Vagina (tissue), 2 donors: ENCODE data around the gene EPHB1. TPM values are rescaled to one million over a fixed set of nuclear protein-coding genes. Genes with fewer than 3 reads are reported as not detected.
A peak's percentile ranks its signal among the peaks of the same experiment; 100 is the strongest.

Experiments used
- DNase-seq, 2 donors: peaks; one replicate each; pipeline ENCODE4 v3.0.0-alpha.2; 2017; ENCODE audit errors: extremely low spot score in 2 of 2
- H3K27ac ChIP-seq: fragments of 200-600 bp; sonication (generic); one replicate; pipeline ENCODE4 v1.5.1; 2019
- H3K27me3 ChIP-seq: fragments of 200-600 bp; sonication (generic); one replicate; pipeline ENCODE4 v1.5.1; 2019
- H3K36me3 ChIP-seq, 2 donors: fragments of 200-600 bp; sonication (generic); one replicate each; pipeline ENCODE4 v1.5.1; 2017 to 2019
- H3K4me1 ChIP-seq: fragments of 200-600 bp; sonication (generic); one replicate; pipeline ENCODE4 v1.5.1; 2019
- H3K4me3 ChIP-seq, 2 donors: fragments of 200-600 bp; sonication (generic); 1 replicate in 1 of 2; 2 replicates in 1 of 2; pipeline ENCODE4 v1.5.1; 2016 to 2019
- H3K9me3 ChIP-seq: fragments of 200-600 bp; sonication (generic); one replicate; pipeline ENCODE4 v1.5.1; 2019
- POLR2A ChIP-seq, 2 donors: fragments of 450-650 bp; IDR thresholded peaks; one replicate each; pipeline ENCODE4 v1.6.1; 2017; ENCODE audit warnings: antibody characterized with exemption in 2 of 2, mild to moderate bottlenecking in 2 of 2, moderate library complexity in 2 of 2
- POLR2AphosphoS5 ChIP-seq, 2 donors: sonication (generic); formaldehyde crosslinking; IDR thresholded peaks; one replicate each; pipeline ENCODE4 v1.9.0; 2017; ENCODE audit warnings: antibody characterized with exemption in 2 of 2, mild to moderate bottlenecking in 2 of 2, low read depth in 1 of 2; ENCODE audit not compliant: insufficient read depth in 1 of 2
- intact Hi-C: fragments of 100-400 bp; cut with DNase I; formaldehyde crosslinking; loops from one replicate; pipeline ENCODE4 v1.15.1; 2023
- total RNA-seq: library from RNA; depleted of rRNA; stranded (reverse); fragments of >200 nt; gene quantifications from one replicate; pipeline ENCODE4 v1.2.3, GENCODE V29; 2016
- TF ChIP-seq, protein P1 (sequence below), 3 experiments: fragments of 450-650 bp in 2 of 3; fragments of 200-600 bp in 1 of 3; sonication (generic) in 1 of 3; IDR thresholded peaks; one replicate each; pipeline ENCODE4 v1.5.1; 2017 to 2019; ENCODE audit warnings: antibody characterized with exemption in 3 of 3, mild to moderate bottlenecking in 2 of 3, moderate library complexity in 2 of 3

EPHB1 gene
- total RNA-seq, 1 donor from 2014 or later, result 2.2 TPM

DNA sequence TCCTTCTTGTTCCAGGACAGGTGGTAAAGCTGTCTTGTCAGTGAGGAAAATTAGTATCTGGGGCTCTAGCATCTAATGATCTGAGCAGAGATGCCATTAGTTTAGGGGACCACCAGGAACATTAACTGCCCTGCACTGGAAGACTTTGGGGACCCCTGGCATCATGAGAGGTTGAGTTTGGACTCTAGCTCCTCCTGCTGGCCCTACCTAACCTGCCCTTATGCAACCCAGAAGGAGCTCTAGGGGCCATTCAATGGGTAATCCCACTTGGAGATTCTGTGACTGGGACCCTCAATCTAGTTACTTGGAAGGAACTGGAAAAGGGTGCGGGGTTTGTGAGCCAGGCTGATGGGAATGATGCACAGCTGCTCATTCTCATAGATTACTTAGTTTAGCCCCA, 451.0 kb downstream of the EPHB1 start:
- Histone ChIP-seq H3K4me1 (no peaks in the 10 kb centered on the region), H3K4me3 (no peak overlapping the region), H3K36me3 (no peaks in the 10 kb centered on the region), H3K9me3 (no peaks in the 10 kb centered on the region), H3K27me3 (no peaks in the 10 kb centered on the region), H3K27ac (no peak overlapping the region)
- DNase-seq, result no peak
- intact Hi-C loops, result no loop called here
- TF ChIP-seq POLR2A (IDR thresholded peaks at IDR 0.05) (no peak), POLR2AphosphoS5 (IDR thresholded peaks at IDR 0.05; ENCODE audit: insufficient read depth in 1 of 2, low read depth in 1 of 2) (no peak)
- TF ChIP-seq, protein P1, sequence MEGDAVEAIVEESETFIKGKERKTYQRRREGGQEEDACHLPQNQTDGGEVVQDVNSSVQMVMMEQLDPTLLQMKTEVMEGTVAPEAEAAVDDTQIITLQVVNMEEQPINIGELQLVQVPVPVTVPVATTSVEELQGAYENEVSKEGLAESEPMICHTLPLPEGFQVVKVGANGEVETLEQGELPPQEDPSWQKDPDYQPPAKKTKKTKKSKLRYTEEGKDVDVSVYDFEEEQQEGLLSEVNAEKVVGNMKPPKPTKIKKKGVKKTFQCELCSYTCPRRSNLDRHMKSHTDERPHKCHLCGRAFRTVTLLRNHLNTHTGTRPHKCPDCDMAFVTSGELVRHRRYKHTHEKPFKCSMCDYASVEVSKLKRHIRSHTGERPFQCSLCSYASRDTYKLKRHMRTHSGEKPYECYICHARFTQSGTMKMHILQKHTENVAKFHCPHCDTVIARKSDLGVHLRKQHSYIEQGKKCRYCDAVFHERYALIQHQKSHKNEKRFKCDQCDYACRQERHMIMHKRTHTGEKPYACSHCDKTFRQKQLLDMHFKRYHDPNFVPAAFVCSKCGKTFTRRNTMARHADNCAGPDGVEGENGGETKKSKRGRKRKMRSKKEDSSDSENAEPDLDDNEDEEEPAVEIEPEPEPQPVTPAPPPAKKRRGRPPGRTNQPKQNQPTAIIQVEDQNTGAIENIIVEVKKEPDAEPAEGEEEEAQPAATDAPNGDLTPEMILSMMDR (IDR thresholded peaks at IDR 0.05), result no peak

DNA sequence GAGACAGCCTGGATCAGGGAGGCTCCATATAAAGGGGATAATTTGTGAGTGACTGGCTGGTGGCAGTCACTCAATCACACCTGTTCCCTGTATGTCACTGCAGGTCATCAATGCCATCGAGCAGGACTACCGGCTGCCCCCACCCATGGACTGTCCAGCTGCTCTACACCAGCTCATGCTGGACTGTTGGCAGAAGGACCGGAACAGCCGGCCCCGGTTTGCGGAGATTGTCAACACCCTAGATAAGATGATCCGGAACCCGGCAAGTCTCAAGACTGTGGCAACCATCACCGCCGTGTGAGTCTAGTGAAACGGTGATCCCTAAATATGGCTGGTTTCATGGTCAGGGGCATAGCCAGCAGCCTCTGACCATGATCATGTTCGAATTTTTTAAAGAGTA, 453.2 kb downstream of the EPHB1 start:
- H3K27me3 ChIP-seq, result no peaks in the 10 kb centered on the region
- H3K9me3 ChIP-seq, result no peaks in the 10 kb centered on the region
- intact Hi-C loops, result no loop called here
- no peaks in the 10 kb centered on the region for H3K36me3 ChIP-seq
- H3K4me3 ChIP-seq, result no peak overlapping the region
- no peak overlapping the region for H3K27ac ChIP-seq
- TF ChIP-seq, protein P1 (IDR thresholded peaks at IDR 0.05), result no peak
- no peak for TF ChIP-seq POLR2A (IDR thresholded peaks at IDR 0.05)
- no peak for TF ChIP-seq POLR2AphosphoS5 (IDR thresholded peaks at IDR 0.05; ENCODE audit: insufficient read depth in 1 of 2, low read depth in 1 of 2)
- DNase-seq, result no peak
- H3K4me1 ChIP-seq, result no peaks in the 10 kb centered on the region

DNA sequence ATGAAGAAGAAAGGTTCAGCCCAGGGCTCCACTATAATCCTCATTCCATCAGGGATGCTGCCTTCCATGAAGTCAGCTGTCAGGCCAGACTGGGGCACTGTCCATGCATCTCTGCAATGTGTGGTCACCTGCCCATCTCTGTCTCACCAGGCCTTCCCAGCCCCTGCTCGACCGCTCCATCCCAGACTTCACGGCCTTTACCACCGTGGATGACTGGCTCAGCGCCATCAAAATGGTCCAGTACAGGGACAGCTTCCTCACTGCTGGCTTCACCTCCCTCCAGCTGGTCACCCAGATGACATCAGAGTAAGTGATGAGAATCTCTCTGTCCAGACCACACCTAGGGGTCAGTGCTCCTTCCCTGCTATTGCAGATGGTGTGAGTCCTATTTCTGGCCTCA, 454.1 kb downstream of the EPHB1 start:
- no peaks in the 10 kb centered on the region for H3K4me1 ChIP-seq
- no peak for DNase-seq

DNA sequence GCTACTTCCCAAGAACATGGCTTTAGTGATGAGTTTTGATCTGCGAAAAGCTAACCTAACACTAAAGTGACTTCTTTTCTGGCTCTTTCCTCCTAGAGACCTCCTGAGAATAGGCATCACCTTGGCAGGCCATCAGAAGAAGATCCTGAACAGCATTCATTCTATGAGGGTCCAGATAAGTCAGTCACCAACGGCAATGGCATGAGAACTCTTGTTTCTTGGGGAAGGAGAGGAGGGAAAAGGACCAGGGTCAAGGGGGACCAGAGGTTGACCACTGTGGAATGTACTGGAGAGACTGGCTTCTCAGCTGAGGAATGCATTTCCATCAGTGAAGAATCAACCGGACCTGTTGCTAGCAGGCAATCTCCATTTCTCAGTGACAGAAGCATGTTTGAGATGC, 463.9 kb downstream of the EPHB1 start:
- intact Hi-C loops, result no loop called here
- no peaks in the 10 kb centered on the region for H3K27me3 ChIP-seq
- DNase-seq, result peak; percentile 52 to 60

More for the DNA sequence above, 454.1 kb downstream of the EPHB1 start:
- intact Hi-C loops, result no loop called here
- H3K27me3 ChIP-seq, result no peaks in the 10 kb centered on the region
- no peaks in the 10 kb centered on the region for H3K36me3 ChIP-seq
- no peaks in the 10 kb centered on the region for H3K9me3 ChIP-seq
- no peak overlapping the region for H3K27ac ChIP-seq
- no peak overlapping the region for H3K4me3 ChIP-seq
- TF ChIP-seq POLR2AphosphoS5 (IDR thresholded peaks at IDR 0.05; ENCODE audit: insufficient read depth in 1 of 2, low read depth in 1 of 2), result no peak
- TF ChIP-seq, protein P1 (IDR thresholded peaks at IDR 0.05), result no peak
- no peak for TF ChIP-seq POLR2A (IDR thresholded peaks at IDR 0.05)

DNA sequence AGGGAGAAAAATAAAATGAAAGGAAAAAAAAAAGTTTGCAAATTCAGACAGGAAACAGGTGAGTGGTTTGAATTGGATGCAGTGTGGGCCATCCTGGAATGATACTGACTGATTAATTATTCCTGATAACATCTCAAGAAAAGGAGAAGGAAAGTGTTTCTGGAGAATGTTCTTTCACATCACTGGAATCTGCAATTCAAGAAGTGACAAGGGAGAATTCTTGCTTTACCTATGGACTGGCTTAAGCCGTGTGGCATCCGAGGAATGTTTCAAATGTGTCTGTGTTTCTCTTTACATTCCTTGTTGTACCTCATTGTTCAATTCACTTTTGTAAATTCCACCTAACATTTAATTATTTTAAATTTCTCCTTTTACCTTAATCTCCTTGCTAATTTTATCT, 465.0 kb downstream of the EPHB1 start:
- Histone ChIP-seq H3K4me3 (no peak overlapping the region), H3K36me3 (no peaks in the 10 kb centered on the region), H3K4me1 (no peaks in the 10 kb centered on the region), H3K27ac (no peak overlapping the region), H3K27me3 (no peaks in the 10 kb centered on the region), H3K9me3 (no peaks in the 10 kb centered on the region)
- no peak for DNase-seq
- TF ChIP-seq POLR2A (IDR thresholded peaks at IDR 0.05) (no peak), POLR2AphosphoS5 (IDR thresholded peaks at IDR 0.05; ENCODE audit: insufficient read depth in 1 of 2, low read depth in 1 of 2) (no peak)
- TF ChIP-seq, protein P1 (IDR thresholded peaks at IDR 0.05), result no peak
- intact Hi-C loops, result no loop called here

More for the DNA sequence above, 463.9 kb downstream of the EPHB1 start:
- no peaks in the 10 kb centered on the region for H3K4me1 ChIP-seq
- H3K36me3 ChIP-seq, result no peaks in the 10 kb centered on the region
- no peaks in the 10 kb centered on the region for H3K9me3 ChIP-seq
- H3K27ac ChIP-seq, result no peak overlapping the region
- H3K4me3 ChIP-seq, result no peak overlapping the region
- TF ChIP-seq POLR2A (IDR thresholded peaks at IDR 0.05) (no peak), POLR2AphosphoS5 (IDR thresholded peaks at IDR 0.05; ENCODE audit: insufficient read depth in 1 of 2, low read depth in 1 of 2) (no peak)
- TF ChIP-seq, protein P1 (IDR thresholded peaks at IDR 0.05), result no peak
